HG02588 (cell line): ENCODE results near the gene ARMH1.

Experiments used
- ATAC-seq: cut with Tn5 transposase; IDR thresholded peaks from one replicate; pipeline ENCODE4 v1.9.1; 2021; ENCODE audit warnings: mild to moderate bottlenecking, moderate library complexity; ENCODE audit not compliant: unreplicated experiment

The ARMH1 gene

DNA sequence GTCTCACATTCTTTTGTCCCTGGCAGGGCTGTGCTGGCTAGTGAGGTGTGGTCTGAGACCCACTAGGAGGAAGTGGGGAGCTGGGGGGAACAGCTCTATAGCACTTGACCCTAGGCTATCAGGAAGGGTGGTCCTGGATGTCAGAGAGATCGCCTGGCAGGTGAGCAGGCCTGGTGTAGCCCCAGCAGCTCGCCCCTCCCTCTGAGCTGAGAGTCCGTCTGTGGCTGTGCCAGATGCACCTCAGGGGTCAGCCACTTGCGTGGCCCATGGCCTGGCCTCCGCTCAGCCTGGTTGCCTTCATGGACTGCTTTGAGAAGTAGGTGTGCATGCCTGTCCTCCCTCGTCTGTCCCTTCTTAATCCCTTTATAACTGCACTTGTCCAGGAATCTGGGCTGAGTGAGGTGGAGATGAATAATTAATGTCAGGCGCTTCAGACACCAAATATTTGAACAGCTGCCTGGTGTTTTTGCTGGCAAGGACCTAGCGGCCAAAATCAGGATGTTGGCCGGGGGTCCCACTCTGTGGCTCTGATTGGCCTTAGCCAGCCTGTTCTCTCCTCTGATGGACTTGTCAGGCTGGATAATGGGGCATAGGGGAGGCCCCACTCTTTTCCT lies 30.7 kb upstream of the ARMH1 start:
- no peak for ATAC-seq

DNA sequence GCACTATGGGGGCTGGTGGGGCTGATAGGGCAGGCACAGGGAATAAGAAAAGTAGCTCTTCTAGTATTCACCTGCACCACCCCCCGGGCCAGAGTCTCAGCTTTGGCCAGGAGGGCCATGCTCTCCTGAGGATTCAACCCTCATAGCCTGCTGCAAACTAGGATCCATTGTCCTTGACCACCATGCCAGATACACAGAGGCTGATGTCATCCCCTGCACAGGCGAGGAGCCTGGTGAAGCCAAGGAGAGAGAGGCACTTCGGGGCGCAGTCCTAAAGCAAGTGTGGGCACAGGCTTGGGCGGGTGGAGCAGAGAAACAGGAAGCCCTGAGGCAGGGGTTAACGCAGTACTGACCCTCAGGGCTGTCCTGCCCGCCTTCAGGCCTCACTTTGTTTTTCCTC lies 29.7 kb upstream of the ARMH1 start:
- no peak for ATAC-seq

DNA sequence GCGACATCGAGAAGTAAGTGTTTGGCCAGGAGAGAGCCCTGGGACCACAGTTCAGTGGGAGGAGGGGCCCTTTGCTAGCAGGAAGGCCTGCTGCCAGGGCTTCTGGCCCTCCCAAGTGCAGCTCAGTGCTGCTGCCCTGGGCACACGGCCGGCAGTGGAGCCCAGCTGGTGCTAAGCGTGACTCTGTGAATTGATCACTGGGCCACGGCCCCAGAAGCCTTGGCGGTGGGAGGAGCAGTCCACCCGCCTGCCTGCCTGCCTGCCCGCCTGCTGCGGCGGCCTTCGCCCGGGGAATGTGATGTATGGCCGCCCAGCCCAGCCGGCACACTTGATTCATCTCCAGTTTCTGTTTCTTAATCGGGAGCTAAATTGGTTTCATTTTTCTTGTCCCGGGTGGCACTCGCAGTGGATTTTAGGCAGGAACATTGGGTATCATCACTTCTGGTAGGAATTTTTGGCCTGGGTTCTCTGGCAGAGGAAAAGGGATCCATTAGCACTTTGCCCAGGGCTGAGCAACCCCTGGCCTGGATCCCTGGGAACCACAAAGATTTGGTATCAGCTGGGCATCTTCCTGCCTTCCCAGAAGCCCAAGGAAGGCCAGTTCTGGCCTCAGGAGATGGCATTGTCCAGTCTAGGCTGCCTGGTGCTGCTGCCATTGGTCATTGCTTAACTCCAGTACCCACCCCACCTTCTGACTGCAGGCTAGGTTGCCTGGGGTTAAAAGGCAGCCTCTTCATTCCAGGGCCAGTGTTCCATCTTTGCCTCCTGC lies 28.9 kb upstream of the ARMH1 start:
- no peak for ATAC-seq

DNA sequence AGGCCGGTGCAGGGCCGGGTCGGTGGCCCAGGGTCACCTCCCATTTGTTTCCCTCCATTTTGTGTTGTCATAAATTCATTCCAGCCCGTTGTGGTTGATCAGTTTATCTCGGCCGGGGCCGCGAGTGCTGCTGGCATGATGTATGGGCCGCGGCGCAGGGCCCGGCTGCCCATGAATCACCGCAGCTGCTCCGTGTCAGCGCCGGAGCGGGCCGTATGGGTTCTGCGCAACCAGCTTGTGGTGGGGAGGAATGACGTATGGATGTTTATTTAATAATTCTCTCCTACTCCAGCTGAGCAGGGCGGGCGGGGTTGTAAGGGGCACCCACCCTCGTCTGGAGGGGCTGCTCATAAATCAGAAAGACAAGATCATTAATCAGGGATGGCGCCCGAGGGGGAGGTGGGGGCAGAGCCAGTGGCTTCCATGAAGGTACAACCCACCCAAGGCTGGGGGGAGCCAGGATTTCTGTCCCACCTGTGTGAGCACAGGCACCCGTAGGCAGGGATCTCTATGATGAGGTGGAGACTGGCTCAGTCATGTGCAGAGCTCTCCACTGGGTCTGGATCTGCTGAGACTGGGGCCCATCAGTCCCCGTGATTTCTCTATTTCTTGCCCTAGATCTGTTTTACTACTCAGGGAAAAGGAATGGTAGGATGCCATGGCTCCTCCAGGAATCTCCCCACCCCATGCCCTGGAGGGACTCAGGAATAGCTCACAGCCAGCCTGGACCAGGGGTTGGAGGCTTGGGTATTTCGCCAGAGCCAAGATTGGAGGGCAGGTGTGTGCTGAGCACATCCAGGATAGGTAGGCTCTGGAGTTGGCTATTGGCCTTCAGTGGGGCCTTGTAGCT lies 28.0 kb upstream of the ARMH1 start:
- ATAC-seq, result no peak

DNA sequence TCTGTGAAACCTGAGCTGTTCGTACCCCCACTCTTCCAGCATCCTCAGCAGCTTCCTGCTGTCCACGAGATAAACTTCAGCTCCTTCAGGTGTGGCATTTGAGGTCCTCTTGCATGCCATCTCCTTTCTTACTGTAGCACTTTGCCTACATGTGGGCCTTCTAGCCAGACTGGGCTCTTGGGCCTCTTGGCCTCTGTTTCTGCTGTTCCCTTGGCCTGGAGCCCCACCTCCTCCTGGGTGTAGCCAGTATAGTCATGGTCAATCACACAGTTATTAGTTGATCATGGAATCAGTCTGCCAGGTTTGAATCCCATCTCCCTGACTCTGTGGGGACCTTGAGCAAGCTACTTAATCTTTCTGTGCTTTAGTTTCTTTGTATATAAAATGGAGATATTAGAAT lies 26.6 kb upstream of the ARMH1 start:
- ATAC-seq, result no peak

DNA sequence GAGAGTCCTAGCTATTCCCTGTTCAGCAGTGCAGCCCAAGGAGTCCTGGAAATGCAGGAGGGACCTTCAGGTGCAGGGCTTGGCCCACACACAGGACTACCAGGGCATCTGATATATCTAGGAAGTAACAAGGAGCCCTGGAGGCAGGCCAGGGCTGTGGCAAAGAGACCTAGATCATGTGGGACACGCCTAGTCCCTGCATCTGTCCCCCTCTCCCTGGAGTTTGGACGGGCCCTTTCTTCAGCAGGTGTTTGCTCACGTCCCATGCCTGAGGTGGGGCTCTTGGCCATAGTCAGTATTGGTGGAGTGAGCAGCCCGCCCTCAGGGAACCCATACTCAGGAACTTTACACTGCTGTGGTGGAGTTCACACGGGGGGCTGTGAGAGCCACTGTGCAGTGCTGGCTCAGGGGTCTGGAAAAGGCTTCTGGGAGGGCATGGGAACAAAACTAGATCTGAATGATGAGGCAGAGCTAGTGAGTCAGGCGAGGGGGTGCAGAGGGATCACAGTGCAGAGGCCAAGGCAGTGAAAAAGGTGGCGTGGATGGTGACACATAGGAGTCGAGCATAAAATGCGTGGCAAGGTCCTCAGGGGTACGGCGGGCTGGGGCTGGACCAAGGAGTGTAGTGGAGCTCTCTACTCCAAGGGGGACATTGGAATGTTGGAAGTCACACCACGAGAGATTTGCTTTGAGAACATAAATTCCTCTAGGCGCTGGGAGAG lies 25.8 kb upstream of the ARMH1 start:
- no peak for ATAC-seq

DNA sequence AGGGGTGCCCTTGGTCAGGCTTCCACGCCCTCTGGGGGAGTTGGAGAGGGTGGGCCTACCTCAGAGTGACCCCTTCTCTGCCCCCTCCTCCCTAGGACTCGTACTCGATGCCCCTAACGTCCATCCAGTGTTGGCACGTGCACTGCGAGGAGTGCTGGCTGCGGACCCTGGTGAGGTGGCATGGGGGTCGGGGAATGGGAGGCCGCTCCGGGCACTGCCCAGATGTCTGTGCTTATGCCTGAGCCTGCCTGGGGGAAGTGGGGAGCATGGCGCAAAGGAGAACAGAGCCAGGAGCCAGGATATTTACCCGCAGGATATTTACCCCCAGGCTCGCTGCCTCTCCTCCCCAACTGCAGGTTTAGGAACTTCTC lies 24.7 kb upstream of the ARMH1 start:
- ATAC-seq, result no peak

DNA sequence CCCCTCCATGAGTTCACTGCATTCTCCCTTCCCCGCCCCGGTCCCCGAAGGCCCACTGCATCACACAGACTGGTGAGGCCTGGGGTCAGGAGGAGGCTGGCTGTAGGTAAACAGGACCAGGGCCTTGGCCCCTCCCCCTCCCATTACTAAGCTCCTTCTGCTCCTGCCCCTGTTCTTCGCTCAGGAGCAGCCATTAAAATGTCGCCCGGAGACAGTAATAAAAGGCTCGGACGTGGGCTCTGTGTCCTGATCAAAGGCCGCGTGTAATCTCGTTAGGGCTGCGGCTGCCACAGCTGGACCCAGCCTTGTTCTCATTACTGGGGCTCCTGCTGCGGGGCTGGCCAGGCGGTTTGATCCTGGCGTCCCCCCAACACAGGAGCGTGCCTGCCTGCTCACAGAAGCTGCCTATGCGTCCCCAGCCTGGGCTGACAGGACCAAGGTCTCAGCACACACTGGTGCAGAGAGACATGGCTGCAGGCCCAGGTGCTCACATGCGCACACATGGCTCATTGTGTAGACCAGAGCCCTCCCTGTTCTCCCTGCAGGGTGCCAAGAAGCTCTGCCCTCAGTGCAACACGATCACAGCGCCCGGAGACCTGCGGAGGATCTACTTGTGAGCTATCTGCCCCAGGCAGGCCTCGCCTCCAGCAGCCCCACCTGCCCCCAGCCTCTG lies 24.2 kb upstream of the ARMH1 start:
- ATAC-seq, result no peak

DNA sequence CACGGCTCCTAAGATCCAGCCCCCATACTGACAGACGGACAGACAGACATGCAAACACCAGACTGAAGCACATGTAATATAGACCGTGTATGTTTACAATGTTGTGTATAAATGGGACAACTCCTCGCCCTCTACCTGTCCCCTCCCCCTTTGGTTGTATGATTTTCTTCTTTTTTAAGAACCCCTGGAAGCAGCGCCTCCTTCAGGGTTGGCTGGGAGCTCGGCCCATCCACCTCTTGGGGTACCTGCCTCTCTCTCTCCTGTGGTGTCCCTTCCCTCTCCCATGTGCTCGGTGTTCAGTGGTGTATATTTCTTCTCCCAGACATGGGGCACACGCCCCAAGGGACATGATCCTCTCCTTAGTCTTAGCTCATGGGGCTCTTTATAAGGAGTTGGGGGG lies 23.4 kb upstream of the ARMH1 start:
- no peak for ATAC-seq

DNA sequence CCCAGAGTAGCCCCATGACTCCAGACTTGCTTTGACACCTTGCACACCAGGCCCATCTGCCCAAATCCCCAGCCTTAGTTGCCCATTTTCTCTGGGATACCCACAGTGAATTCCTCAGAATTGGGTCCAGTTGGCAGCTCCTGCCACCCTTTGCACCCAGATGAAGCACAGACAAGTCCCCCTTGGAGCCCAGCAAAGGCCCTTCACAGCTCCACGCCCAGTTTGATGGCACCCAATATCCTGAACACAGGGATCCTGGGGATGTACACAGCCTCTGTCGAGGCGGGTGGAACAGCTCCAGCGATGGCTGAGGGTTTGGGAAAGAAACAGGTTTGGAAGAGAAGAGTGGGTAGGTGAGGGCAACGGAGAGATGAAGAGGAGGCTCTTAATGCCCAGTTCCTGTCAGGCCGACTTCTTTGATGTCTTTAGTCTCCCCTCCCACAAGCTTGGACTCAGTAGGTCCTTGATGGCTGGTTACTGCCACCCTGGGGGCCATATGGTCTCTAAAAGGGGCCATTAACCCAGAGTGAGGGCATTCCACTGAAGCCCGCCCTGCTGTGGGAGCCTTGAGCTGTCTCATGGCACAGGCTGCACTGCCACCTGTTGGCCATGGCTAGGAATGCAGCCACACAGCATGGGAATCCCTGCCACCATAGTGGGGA lies 21.9 kb upstream of the ARMH1 start:
- ATAC-seq, result peak; percentile 50

DNA sequence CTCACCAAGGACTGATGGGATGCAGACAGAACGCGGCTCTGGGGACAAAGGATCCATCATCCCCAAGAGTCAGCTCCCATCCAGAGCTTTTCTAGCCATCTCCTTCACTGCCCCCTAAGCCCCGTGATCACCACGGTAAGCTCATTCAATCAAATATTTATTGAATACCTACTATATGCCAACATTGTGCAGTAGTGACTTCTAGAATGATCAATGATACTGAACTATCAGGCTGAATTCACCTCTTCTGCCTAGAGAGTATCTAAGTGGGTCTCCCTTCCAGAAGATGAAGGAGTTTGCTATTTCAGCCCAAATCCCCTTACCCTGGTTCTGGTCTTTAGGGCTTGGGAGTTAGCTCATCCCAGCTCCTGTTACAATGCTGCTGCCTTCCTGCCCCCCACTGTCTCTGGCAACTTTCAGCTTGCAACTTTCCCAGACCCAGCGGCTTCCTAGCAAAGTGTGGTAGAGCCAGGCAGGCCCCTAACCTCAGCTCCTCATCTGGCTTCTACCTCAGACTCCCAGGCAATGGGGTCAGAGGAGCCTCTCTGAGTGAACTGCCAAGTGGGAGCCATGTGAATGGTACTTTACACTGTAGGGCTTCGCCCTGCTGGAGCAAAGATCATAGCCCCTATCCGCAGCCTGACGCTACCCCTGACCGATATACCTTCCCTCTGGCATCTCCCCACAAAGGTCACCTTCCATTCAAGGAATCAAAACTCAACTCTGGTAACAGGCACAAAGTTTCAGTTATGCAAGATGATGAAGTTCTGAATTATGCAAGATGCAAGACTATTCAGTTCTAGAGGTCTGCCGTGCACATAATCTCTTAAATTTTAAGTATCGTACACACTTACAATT lies 21.2 kb upstream of the ARMH1 start:
- ATAC-seq, result no peak

DNA sequence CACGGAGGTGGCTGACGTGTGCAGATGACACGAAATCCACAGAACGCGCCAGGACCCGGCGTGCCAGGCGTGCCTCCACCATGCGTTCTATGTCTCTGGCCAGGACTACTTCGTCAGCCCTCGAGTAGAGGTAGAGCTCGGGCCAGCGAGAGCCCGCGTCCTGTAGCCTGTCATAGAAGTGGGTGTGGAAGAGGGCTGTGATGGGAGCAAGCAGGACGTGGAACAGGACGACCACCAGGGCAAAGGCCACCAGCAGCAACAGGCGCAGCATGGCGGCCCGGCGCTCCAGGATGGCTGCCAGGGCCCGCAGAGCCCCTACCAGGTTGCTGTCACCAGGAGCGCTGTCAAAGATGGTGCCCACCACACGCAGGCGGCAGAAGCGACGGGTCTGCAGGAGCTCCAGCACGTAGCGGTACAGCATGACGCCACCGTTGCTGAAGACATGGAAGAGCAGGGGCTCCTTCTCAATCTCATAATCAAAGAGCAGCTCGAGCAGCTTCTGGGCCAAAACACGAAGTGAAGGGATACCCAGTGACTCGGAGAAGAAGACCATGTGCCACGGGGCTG lies 19.8 kb upstream of the ARMH1 start:
- ATAC-seq, result no peak

DNA sequence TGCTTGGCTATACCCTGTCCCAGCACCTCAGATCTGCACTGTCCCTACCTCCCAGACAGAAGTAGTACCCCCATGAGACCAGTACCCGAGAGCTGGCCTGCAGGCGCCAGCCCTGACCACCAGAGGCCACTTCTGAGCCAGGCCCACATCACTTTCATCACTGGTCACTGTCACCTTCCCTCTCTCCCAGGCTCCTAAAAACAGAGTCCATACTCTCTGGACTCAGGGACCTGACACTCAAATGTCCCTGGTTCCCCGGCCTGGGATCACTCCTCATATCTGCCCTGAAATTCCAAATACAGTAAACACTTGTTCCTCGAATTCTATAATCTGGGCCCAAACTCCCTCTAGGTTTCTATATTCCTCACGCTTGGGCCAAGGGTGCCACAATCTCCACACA lies 18.9 kb upstream of the ARMH1 start:
- no peak for ATAC-seq

DNA sequence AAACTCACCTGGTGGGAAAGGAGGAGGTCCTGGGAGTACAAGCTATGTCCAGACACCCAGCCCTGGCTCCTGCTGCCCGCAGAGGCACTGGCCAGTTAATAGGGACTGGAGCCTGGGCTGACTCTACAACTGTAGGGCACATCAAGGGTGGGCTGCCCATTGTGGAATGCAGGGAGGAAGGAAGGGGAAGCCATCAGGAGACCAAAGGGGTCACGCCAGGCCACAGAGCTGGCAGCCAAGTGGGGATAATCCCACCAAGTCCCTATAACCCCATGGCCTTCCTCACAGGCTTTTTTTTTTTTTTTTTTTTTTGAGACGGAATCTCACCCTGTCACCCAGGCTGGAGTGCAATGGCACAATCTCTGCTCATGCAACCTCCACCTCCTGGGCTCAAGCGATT lies 14.9 kb upstream of the ARMH1 start:
- ATAC-seq, result no peak

DNA sequence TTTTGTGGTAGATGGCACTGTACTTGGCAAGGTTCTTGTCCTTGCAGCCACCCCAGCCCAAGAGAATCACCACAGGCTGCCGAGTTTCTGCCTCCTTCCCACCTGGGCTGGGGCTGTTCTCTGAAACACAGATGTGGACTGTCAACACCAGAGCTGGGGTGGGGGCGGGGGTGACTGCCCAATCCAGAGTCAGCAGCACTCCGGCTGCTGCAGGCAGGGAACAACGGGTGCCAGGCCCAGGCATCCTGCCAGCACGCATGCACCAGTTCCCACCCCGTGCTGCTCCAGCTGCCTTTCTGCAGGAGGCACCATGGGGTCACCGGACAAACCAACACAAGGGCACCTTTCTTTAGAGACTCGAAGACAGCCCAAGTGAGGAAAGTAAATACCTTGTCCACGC lies 14.3 kb upstream of the ARMH1 start:
- no peak for ATAC-seq

DNA sequence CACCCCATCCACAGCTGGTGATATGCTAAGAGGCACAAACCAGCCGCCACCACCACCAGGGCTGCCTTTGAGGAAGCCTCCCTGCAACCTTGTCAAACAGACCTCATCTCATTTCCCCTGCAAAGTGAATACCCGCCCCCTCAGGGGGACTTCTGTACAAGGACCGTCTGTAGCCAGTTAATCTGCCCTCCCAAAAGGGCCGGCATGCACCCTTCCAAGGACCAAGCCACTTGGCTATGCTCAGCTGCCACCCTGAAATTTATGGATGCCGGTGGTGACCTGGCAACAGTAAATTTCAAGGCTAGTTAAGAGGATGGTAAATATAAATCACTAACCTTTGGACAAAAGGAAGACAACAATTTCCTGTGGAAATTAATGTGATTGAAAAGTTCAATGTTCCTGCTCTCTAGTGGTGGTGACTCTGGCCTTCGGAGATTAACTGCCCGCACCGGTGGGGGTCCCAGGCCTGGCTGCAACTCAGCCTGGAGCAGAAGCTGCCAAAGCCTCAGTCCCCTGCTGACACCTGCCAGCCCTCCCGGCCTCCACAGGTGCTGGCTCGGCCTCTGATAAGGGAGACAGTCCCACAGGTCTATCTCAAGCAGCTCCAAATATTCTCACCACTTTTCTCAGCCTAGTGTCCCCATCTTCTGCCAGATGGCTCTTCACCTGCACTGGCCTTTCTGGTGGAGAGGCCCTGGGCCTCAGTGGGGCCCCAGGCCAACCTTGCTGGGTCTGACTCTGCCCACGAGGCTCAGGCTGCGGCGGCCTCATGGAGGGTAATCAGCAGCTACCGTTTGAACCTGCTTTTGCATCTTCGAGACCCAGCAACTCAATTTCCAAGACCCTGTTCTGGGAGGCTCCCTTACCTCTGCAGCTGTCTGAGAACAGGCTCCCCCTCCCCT lies 12.5 kb upstream of the ARMH1 start:
- ATAC-seq, result no peak

DNA sequence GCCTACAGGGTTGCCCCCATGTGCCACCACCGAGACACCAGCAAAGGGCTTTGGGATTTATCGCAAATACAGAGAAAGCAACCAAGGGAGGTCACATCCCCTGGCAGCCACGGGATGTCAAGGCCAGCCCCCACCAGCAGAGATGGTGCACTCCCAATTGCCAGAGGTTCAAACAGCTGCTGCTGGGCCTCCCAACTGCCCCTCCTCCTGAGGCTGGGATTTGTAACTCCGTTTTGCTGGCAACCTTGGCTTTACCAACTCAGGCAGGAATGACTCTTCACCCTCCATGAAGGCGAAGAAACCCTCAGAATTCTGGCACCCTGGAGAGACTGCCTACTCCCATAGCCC lies 11.9 kb upstream of the ARMH1 start:
- ATAC-seq, result no peak

DNA sequence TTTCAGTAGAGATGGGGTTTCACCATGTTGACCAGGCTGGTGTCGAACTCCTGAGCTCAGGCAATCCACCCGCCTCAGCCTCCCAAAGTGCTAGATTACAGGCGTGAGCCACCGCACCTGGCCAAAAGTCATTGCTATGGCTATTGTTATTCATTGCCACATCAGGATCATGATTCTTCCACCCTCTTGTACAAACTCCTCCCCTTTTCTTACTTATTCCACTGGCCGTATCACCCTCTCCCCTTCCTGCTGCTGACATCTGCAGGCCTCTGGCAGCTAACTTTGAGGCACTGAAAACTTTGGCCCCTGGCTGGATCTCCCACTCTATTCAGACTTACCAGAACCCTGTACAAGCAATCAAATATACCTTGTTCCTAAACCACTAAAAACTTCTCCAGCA lies 11.1 kb upstream of the ARMH1 start:
- ATAC-seq, result no peak
